Right lobe of liver (tissue), 6 donors: ENCODE measurements around the gene SRCAP. TPM values are rescaled to one million over a fixed set of nuclear protein-coding genes. Genes with fewer than 3 reads are reported as not detected.

ENCODE experiments used
- ATAC-seq, 4 donors: fragments of 200-7000 bp; cut with Tn5 transposase; one replicate each; pipeline ENCODE4 v1.9.1; 2020; ENCODE audit warnings: mild to moderate bottlenecking in 4 of 4, moderate library complexity in 4 of 4
- DNase-seq, 3 donors: peaks; one replicate each; pipeline ENCODE4 v3.0.0-alpha.2; 2020
- H3K27ac ChIP-seq, 3 donors: fragments of 200-600 bp; one replicate each; pipeline ENCODE4 v1.8.0; 2022
- H3K27me3 ChIP-seq, 2 donors: fragments of 200-600 bp; one replicate each; pipeline ENCODE4 v1.8.0; 2022
- H3K36me3 ChIP-seq, 4 donors: fragments of 200-600 bp; sonication (generic) in 1 of 4; one replicate each; pipeline versions ENCODE4 v1.5.1 to v1.8.0; 2017 to 2022; ENCODE audit warnings: control low read depth in 1 of 4
- H3K4me1 ChIP-seq, 4 donors: fragments of 200-600 bp; sonication (generic) in 1 of 4; one replicate each; pipeline versions ENCODE4 v1.5.1 to v1.8.0; 2017 to 2022; ENCODE audit warnings: control low read depth in 1 of 4
- H3K4me3 ChIP-seq, 3 donors: fragments of 200-600 bp; one replicate each; pipeline ENCODE4 v1.8.0; 2022
- H3K9me3 ChIP-seq, 4 donors: fragments of 200-600 bp; sonication (generic) in 1 of 4; one replicate each; pipeline versions ENCODE4 v1.5.1 to v1.8.0; 2017 to 2022; ENCODE audit warnings: control low read depth in 1 of 4
- CTCF ChIP-seq, 4 donors: fragments of 200-600 bp in 3 of 4; fragments of 450-650 bp in 1 of 4; IDR thresholded peaks; one replicate each; pipeline versions ENCODE4 v1.5.1 to v1.8.0; 2016 to 2022; ENCODE audit warnings: antibody characterized with exemption in 4 of 4, mild to moderate bottlenecking in 2 of 4
- POLR2A ChIP-seq: fragments of 450-650 bp; IDR thresholded peaks from one replicate; pipeline ENCODE4 v1.6.1; 2017; ENCODE audit warnings: antibody characterized with exemption, mild to moderate bottlenecking
- WGBS: methylation state at CpG from one replicate; pipeline ENCODE4 v1.1.6; 2018; ENCODE audit warnings: low coverage, low lambda C conversion rate; ENCODE audit not compliant: insufficient coverage; ENCODE audit errors: missing lambda C conversion rate; 5-methylcytosine and 5-hydroxymethylcytosine counted together
- intact Hi-C, 2 donors: fragments of 100-400 bp; cut with DNase I; formaldehyde crosslinking; loops; one replicate each; pipeline versions ENCODE4 v1.11.2 to v1.14.1; 2022
- total RNA-seq, 6 experiments: library from RNA; depleted of rRNA in 2 of 6; stranded (reverse); fragments of >200 nt in 2 of 6; fragmentation: NEBNext Ultra II Directional in 3 of 6; extraction: Animal tissue kit (Norgen Biotek cat#: 25700) in 3 of 6; gene quantifications; one replicate each; pipeline versions ENCODE4 v1.1.0 to v1.2.4, GENCODE V29; 2016 to 2023
- donor health status: DM: no; HTN: yes; CAD: no.
- donor health status: DM: no; HTN: no; CAD: no.
- donor health status: DM: no; HTN: no; CAD: no.
- donor health status: DM: no; HTN: yes; CAD: no.
- donor health status: DM: no; HTN: yes; CAD: no.

The SRCAP gene
- total RNA-seq, 6 experiments from 2014 or later = 12.1 to 31.3 (median 22.6) TPM

DNA sequence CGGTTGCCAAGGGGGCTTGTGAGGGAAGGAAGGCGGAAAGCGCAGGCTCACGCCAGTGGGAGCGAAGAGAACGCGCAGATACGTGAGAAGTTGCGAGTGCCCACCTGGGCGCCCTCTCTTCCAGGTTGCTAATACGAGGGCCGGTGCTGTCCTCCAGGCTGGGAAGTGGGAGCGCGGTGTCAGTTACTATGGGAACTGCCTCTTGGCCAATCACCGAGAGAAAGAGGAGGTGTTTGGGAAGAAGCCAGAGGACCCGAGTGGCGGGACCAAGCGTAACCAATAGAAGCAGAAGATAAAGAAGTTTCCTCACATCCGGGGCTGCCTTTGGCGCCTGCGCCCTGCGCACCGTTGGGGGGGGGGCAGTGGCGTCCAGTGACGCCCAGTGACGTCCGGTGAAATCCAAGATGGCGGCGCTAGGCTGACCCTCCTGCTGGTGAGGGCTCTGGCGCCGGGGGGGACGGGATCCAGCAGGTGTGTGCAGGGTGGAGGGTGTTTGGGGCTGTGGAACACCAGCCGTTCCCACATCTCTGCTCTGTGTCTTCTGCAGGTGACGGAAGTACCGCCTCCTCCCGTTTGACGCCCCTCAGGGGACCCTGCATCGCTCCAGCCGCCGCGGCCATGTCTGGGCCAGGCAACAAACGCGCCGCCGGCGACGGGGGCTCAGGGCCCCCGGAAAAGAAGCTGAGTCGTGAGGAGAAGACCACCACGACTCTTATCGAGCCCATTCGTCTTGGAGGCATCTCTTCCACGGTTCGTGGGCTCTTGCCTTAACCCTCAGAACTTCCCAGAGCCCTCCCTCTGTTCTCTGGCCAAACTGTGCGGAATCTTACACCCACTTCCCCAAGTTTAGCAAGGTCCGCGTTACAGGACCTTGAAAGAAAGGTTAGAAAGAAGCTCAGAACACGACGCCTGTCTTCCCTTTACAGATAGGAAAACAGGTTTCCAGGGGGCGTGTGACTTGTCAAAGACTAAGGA, 63.2 kb downstream of the SRCAP start, which contains the start of the genes CFAP119 and RNF40:
Gene CFAP119 (minus strand): TSS at position 135 of the 975 bp plus-strand sequence. CDS start 314 bp downstream, outside the sequence.
Gene RNF40 (plus strand): TSS at position 395 of the 975 bp plus-strand sequence. CDS start 224 bp downstream, at position 619.
- peak; percentile 95 to 97 (median 96) for DNase-seq
- ATAC-seq = peak; percentile 96 to 98 (median 97)
- Histone ChIP-seq H3K4me3 (peak within 1 kb of the TSS; percentile 68 to 81 (median 78)), H3K27me3 (no peaks in the 10 kb centered on the region), H3K9me3 (no peaks in the 10 kb centered on the region), H3K36me3 (peaks cover 0 to 42% (median 15%) of the 10 kb centered on the region in 4 donors), H3K4me1 (peaks cover 0 to 24% (median 9%) of the 10 kb centered on the region in 4 donors), H3K27ac (peak within 1 kb of the TSS; percentile 55 to 88 (median 86))
- intact Hi-C loops = no loop called here
- TF ChIP-seq CTCF (IDR thresholded peaks at IDR 0.05) (no peak), POLR2A (peak; percentile 67)
- WGBS = 0% methylated on average over 28 of the region's 60 CpGs

- DNase-seq = no peak
- H3K27me3 ChIP-seq = no peaks in the 10 kb centered on the region
- no peaks in the 10 kb centered on the region for H3K9me3 ChIP-seq
- H3K4me1 ChIP-seq = peaks cover 0 to 24% (median 9%) of the 10 kb centered on the region in 4 donors
- ATAC-seq = no peak
- peak overlapping the region; percentile 55 to 88 (median 86) for H3K27ac ChIP-seq
- 73% methylated on average over 10 of the region's 15 CpGs for WGBS
- intact Hi-C loops = no loop called here
- H3K4me3 ChIP-seq = peak overlapping the region; percentile 68 to 81 (median 78)
- TF ChIP-seq POLR2A (no peak), CTCF (IDR thresholded peaks at IDR 0.05) (no peak)
- peaks cover 0 to 49% (median 21%) of the 10 kb centered on the region in 4 donors for H3K36me3 ChIP-seq
These were observed 64.2 kb downstream of the SRCAP start for GRCh38 chr16:30762991-30763725.

DNA sequence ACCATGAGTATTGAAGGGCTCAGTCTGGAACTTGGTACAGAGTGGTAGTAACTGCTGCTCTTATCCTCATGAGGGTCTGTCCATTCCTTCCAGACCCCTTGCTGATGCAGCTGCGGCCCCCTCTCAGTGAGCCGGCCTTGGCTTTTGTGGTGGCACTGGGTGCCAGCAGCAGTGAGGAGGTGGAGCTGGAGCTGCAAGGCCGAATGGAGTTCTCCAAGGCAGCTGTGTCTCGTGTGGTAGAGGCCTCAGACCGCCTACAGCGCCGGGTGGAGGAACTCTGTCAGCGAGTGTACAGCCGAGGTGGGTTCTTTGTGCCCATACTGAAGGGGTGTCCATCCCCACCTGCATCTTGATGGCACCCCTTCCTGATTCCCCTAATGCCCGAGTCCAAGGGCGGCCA, 65.1 kb downstream of the SRCAP start:
- Histone ChIP-seq H3K27me3 (no peaks in the 10 kb centered on the region), H3K27ac (no peak overlapping the region), H3K4me3 (no peak overlapping the region), H3K9me3 (no peaks in the 10 kb centered on the region), H3K4me1 (peaks cover 0 to 24% (median 9%) of the 10 kb centered on the region in 4 donors), H3K36me3 (peaks cover 4 to 58% (median 28%) of the 10 kb centered on the region in 4 donors)
- WGBS = 100% methylated on average over 1 of the region's 11 CpGs
- ATAC-seq (no peak), DNase-seq (no peak)
- intact Hi-C loops = no loop called here
- no peak for TF ChIP-seq POLR2A
- TF ChIP-seq CTCF (IDR thresholded peaks at IDR 0.05) = no peak

- intact Hi-C loops = no loop called here
- no peak for DNase-seq
- H3K27ac ChIP-seq = no peak overlapping the region
- no peak overlapping the region for H3K4me3 ChIP-seq
- TF ChIP-seq POLR2A = no peak
- TF ChIP-seq CTCF (IDR thresholded peaks at IDR 0.05) = no peak
- H3K27me3 ChIP-seq = no peaks in the 10 kb centered on the region
- peaks cover 4 to 67% (median 34%) of the 10 kb centered on the region in 4 donors for H3K36me3 ChIP-seq
- 92% methylated on average over 6 of the region's 12 CpGs for WGBS
- H3K4me1 ChIP-seq = peaks cover 0 to 24% (median 9%) of the 10 kb centered on the region in 4 donors
- no peak for ATAC-seq
- H3K9me3 ChIP-seq = no peaks in the 10 kb centered on the region
These were observed 66.0 kb downstream of the SRCAP start for GRCh38 chr16:30764816-30765465.
